ENCODE measurements around the gene RDH16.

Gene RDH16

GRCh38 chr12:56935157-56935556, 22.3 kb downstream of the RDH16 start:
- ATAC-seq, result no peak
- no peak for TF ChIP-seq ZC3H10 (CRISPR knock-in tag; IDR thresholded peaks at IDR 0.05)
- no peak for TF ChIP-seq OSR1 (CRISPR knock-in tag; IDR thresholded peaks at IDR 0.05)

- TF ChIP-seq SNAI2 (CRISPR knock-in tag; IDR thresholded peaks at IDR 0.05) (no peak), OSR1 (CRISPR knock-in tag; IDR thresholded peaks at IDR 0.05) (no peak), PPARA (CRISPR knock-in tag; IDR thresholded peaks at IDR 0.05; ENCODE audit: borderline replicate concordance) (no peak), BACH2 (CRISPR knock-in tag; IDR thresholded peaks at IDR 0.05; ENCODE audit: borderline replicate concordance) (no peak), TOX (CRISPR knock-in tag; IDR thresholded peaks at IDR 0.05; ENCODE audit: borderline replicate concordance) (no peak), RARB (CRISPR knock-in tag; IDR thresholded peaks at IDR 0.05) (no peak), CREB5 (CRISPR knock-in tag; IDR thresholded peaks at IDR 0.05; ENCODE audit: low read depth) (no peak), ZFP30 (CRISPR knock-in tag; IDR thresholded peaks at IDR 0.05) (no peak), CSRNP3 (CRISPR knock-in tag; IDR thresholded peaks at IDR 0.05) (no peak), ZNF70 (CRISPR knock-in tag; IDR thresholded peaks at IDR 0.05) (no peak)
- ATAC-seq, result no peak
Measured at GRCh38 chr12:56933826-56934625, 23.4 kb downstream of the RDH16 start, which contains the start of gene SDR9C7. Gene SDR9C7 (minus strand): TSS chr12:56934408. CDS start chr12:56934261, 147 bp downstream.

GRCh38 chr12:56932867-56933266, 24.5 kb downstream of the RDH16 start:
- no peak for TF ChIP-seq ZNF565 (CRISPR knock-in tag; conservative IDR thresholded peaks at IDR 0.05; ENCODE audit: low read depth)
- no peak for TF ChIP-seq TOX (CRISPR knock-in tag; IDR thresholded peaks at IDR 0.05; ENCODE audit: borderline replicate concordance)
- TF ChIP-seq ZFP3 (CRISPR knock-in tag; IDR thresholded peaks at IDR 0.05), result no peak
- no peak for TF ChIP-seq ZNF8 (CRISPR knock-in tag; IDR thresholded peaks at IDR 0.05)
- TF ChIP-seq ZFP30 (CRISPR knock-in tag; IDR thresholded peaks at IDR 0.05), result no peak
- no peak for TF ChIP-seq ESRRG (CRISPR knock-in tag; IDR thresholded peaks at IDR 0.05)
- no peak for TF ChIP-seq SNAI2 (CRISPR knock-in tag; IDR thresholded peaks at IDR 0.05)
- no peak for TF ChIP-seq ARNTL (CRISPR knock-in tag; IDR thresholded peaks at IDR 0.05; ENCODE audit: borderline replicate concordance, low read depth)
- no peak for TF ChIP-seq CREB5 (CRISPR knock-in tag; IDR thresholded peaks at IDR 0.05; ENCODE audit: low read depth)
- no peak for TF ChIP-seq BACH2 (CRISPR knock-in tag; IDR thresholded peaks at IDR 0.05; ENCODE audit: borderline replicate concordance)
- no peak for TF ChIP-seq TSHZ2 (CRISPR knock-in tag; IDR thresholded peaks at IDR 0.05)
- no peak for TF ChIP-seq CSDC2 (CRISPR knock-in tag; IDR thresholded peaks at IDR 0.05)
- no peak for TF ChIP-seq CSRNP3 (CRISPR knock-in tag; IDR thresholded peaks at IDR 0.05)
- TF ChIP-seq GLIS3 (CRISPR knock-in tag; IDR thresholded peaks at IDR 0.05), result no peak

GRCh38 chr12:56932146-56932545, 25.3 kb downstream of the RDH16 start:
- TF ChIP-seq GLIS3 (CRISPR knock-in tag; IDR thresholded peaks at IDR 0.05), result no peak
- TF ChIP-seq ARNTL (CRISPR knock-in tag; IDR thresholded peaks at IDR 0.05; ENCODE audit: borderline replicate concordance, low read depth), result no peak
- TF ChIP-seq ZFP30 (CRISPR knock-in tag; IDR thresholded peaks at IDR 0.05), result no peak
- ATAC-seq, result no peak

More at GRCh38 chr12:56932867-56933266, 24.5 kb downstream of the RDH16 start:
- no peak for ATAC-seq
